ES-I3 (cell line): ENCODE results near the gene TTC28.

ENCODE experiments used
- H3K36me3 ChIP-seq: 2 replicates; pipeline ENCODE4 v1.6.1; 2013; ENCODE audit warnings: mild to moderate bottlenecking, low read length, control low read depth, moderate library complexity; ENCODE audit not compliant: insufficient read depth
- H3K4me1 ChIP-seq: 2 replicates; pipeline ENCODE4 v1.6.1; 2013; ENCODE audit warnings: mild to moderate bottlenecking, control low read depth, low read length; ENCODE audit not compliant: insufficient read depth
- H3K9ac ChIP-seq: 2 replicates; pipeline ENCODE4 v1.6.1; 2013; ENCODE audit warnings: low read depth, mild to moderate bottlenecking, low read length, moderate library complexity
- H3K9me3 ChIP-seq: 2 replicates; pipeline ENCODE4 v1.6.1; 2013; ENCODE audit warnings: mild to moderate bottlenecking, low read length, moderate library complexity; ENCODE audit not compliant: control insufficient read depth, insufficient read depth

Gene TTC28

GRCh38 chr22:28430466-28431025, 249.1 kb downstream of the TTC28 start:
- H3K9me3 ChIP-seq = no peaks in the 10 kb centered on the region; the same call in 1 of the 2 replicates
- no peaks in the 10 kb centered on the region for H3K36me3 ChIP-seq
- peaks cover 14% of the 10 kb centered on the region for H3K4me1 ChIP-seq
- H3K9ac ChIP-seq = no peak overlapping the region

DNA sequence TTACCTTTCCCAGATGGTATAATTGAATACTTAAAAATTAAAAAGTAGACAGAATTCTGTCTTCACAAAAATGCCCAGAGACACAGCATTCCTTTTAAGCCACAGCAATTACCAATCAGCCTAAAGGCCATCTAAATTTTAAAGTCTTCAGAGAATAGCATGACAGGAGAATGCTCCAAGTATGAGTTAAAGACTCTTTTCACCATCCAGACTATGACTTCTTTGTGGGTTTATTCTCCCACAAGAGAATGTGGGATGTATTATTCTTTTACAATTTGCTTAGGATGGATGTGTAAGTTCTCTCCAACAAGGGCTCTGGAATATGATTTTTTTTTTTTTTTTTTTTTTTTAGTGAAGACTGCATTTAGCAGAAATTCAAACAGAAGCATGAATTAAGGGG, 249.9 kb downstream of the TTC28 start:
- H3K9me3 ChIP-seq = no peaks in the 10 kb centered on the region; the same call in 1 of the 2 replicates
- no peak overlapping the region for H3K9ac ChIP-seq
- peaks cover 14% of the 10 kb centered on the region for H3K4me1 ChIP-seq
- H3K36me3 ChIP-seq = no peaks in the 10 kb centered on the region

GRCh38 chr22:28428271-28428670, 251.4 kb downstream of the TTC28 start:
- no peak overlapping the region for H3K9ac ChIP-seq
- H3K36me3 ChIP-seq = no peaks in the 10 kb centered on the region
- H3K9me3 ChIP-seq = no peaks in the 10 kb centered on the region; the same call in 1 of the 2 replicates
- H3K4me1 ChIP-seq = peaks cover 18% of the 10 kb centered on the region

DNA sequence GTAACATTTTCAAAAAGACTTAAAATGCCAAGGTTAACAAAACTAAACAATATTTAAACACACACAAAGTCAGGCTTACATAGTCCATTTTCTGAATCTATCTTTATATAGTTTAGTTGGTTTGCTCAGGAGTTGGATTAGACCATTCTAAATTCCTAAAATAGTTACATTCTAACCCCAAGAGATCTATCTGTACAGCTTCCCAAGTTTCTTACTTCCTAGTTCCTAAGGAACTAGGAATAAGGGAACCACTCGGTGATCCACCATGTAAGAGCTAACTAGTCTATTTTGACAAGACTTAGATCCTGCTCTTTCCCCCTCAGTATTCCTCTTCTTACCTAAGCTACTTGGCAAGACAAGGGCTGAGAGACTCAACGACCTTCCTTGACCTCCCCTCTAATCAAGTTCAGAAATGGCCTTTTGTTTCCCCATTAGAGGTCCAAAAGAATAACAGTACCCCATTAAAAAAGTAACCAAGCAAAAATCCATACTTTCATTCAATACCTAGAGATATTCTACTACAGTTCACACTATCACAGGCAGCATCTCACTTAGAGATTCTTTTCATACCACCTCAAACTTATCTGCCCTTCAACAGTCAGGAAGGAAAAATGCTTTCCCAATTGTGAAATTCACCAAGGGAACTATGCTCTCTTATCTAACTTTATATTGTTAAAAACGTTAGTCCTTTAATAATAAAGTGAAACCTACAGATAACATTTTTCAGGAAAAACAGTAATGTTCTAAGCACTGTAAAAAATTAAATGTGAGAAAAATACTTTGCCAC, 253.1 kb downstream of the TTC28 start:
- Histone ChIP-seq H3K9me3 (no peaks in the 10 kb centered on the region; the same call in 1 of the 2 replicates), H3K9ac (no peak overlapping the region), H3K4me1 (peaks cover 18% of the 10 kb centered on the region), H3K36me3 (no peaks in the 10 kb centered on the region)

- Histone ChIP-seq H3K36me3 (no peaks in the 10 kb centered on the region), H3K9ac (no peak overlapping the region), H3K4me1 (peaks cover 10% of the 10 kb centered on the region), H3K9me3 (no peaks in the 10 kb centered on the region; the same call in 1 of the 2 replicates)
Measured at GRCh38 chr22:28425211-28425610, 254.4 kb downstream of the TTC28 start.

DNA sequence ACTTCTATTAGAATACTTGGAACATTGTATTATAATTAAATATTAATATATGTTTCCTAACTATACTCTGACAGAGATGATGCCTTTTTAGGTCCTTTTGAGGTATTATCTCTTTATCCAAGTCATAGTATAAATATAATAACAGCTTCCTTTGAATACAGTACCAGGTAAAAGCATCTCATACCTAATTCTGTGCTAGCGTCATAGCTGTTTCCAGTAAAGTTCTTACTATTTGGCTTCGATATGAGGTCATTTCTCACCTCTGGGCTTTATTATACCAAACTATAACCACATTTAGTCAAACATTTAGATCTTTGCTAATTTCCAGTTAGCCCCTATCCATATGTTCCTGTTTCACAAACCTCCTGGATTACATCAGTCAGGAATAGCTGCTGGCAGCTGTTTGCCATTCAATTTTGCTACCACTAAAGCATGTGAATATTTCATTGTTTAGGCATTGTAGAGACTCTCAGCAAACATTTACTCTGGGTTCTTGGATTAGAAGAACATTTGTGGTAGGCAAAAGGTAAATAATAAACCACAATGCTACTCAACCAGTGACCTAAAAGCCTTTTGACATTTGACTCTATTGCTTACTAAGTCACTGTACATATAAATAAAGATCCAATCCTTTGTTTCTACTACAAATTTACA, 255.1 kb downstream of the TTC28 start:
- no peaks in the 10 kb centered on the region for H3K36me3 ChIP-seq
- H3K9ac ChIP-seq = no peak overlapping the region
- peaks cover 7% of the 10 kb centered on the region for H3K4me1 ChIP-seq
- H3K9me3 ChIP-seq = no peaks in the 10 kb centered on the region; the same call in 1 of the 2 replicates

DNA sequence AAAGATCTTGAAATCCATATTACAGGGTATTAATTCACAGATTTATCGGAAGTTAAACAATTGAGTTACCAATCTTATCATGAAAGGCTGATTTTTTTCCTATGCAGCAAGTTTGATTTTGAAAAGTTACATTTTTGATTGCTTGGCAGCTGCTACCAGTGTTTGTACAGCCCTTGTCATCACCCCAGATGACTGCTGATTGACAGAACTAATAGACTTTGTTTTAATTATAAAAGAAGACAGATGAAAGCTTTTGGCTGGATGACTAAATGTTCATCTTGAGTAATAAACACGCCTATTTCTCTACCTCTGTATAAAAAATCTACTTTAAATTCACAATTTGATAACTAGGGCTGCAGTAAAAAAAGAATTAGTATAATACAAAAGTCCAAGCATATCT, 259.7 kb downstream of the TTC28 start:
- Histone ChIP-seq H3K36me3 (no peaks in the 10 kb centered on the region), H3K9ac (no peak overlapping the region), H3K9me3 (no peaks in the 10 kb centered on the region), H3K4me1 (peaks cover 7% of the 10 kb centered on the region; the same call in 1 of the 2 replicates)

GRCh38 chr22:28418008-28418407, 261.6 kb downstream of the TTC28 start:
- no peaks in the 10 kb centered on the region for H3K9me3 ChIP-seq
- no peak overlapping the region for H3K9ac ChIP-seq
- no peaks in the 10 kb centered on the region for H3K36me3 ChIP-seq
- H3K4me1 ChIP-seq = 0 out of 2 replicates have a peak, but pooled peaks cover 3% of the 10 kb centered on the region

- Histone ChIP-seq H3K9ac (no peak overlapping the region), H3K9me3 (no peaks in the 10 kb centered on the region), H3K36me3 (no peaks in the 10 kb centered on the region), H3K4me1 (0 out of 2 replicates have a peak, but pooled peaks cover 3% of the 10 kb centered on the region)
Measured at GRCh38 chr22:28417431-28417830, 262.2 kb downstream of the TTC28 start.

- H3K36me3 ChIP-seq = no peaks in the 10 kb centered on the region
- H3K4me1 ChIP-seq = peaks cover 9% of the 10 kb centered on the region; the same call in 1 of the 2 replicates
- H3K9me3 ChIP-seq = no peaks in the 10 kb centered on the region
- no peak overlapping the region for H3K9ac ChIP-seq
Measured at GRCh38 chr22:28414913-28415312, 264.7 kb downstream of the TTC28 start.

DNA sequence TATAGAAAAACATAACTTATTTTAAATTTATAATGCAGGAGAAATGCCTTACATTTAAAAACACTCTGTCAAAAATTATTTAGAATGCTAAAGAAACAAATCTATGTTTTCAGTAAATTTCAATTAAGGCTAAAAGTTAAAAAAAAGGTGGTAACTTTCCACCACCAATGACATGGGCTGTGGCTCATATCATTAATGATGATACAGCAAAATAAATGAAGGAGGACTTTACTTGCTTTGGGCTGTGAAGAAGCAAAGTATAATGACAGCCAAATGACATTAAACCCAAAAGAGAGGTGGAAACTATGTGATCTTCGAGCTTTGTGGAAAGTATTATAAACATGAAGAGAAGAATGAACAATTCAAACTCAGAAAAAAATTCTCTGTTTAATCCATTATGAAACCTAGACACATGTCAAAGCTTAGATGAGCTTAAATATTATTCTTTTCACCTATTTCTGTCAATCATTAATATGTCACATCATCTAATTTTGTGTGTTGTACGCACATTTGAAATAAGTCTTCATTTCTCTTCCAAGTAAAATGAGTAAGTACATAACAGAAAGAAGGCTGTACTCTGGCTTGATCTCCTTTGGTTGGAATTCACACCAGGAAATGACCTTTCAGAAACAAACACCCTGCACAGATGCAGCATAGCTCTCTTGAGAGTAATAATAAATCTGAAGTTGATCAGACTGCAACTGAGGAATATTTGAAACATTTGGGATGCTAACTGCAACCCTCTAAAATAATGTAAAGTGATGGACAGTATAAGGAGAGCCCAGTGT, 265.8 kb downstream of the TTC28 start:
- H3K9ac ChIP-seq = no peak overlapping the region
- H3K9me3 ChIP-seq = no peaks in the 10 kb centered on the region
- no peaks in the 10 kb centered on the region for H3K36me3 ChIP-seq
- H3K4me1 ChIP-seq = peaks cover 6% of the 10 kb centered on the region; the same call in 1 of the 2 replicates

DNA sequence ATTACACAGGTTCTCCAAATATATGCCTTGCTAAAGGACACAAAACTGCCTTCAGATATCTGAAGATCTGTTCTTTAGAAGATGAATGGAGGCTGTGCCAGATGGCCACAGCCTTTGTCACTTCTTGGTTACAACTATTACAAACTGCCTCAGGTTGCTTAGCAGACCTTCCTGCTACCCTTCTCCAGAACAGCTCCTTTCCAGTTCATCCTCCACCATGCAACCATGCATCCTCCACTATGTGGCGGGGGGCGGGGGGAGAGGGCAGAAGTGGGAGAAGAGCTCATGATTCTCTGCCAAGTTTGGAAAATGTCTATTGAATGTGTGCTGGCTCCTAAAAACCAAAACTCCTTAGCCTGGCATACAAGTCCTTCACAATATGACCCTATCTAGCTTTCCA, 267.5 kb downstream of the TTC28 start:
- Histone ChIP-seq H3K36me3 (no peaks in the 10 kb centered on the region), H3K4me1 (peaks cover 6% of the 10 kb centered on the region; the same call in 1 of the 2 replicates), H3K9ac (no peak overlapping the region), H3K9me3 (no peaks in the 10 kb centered on the region)

DNA sequence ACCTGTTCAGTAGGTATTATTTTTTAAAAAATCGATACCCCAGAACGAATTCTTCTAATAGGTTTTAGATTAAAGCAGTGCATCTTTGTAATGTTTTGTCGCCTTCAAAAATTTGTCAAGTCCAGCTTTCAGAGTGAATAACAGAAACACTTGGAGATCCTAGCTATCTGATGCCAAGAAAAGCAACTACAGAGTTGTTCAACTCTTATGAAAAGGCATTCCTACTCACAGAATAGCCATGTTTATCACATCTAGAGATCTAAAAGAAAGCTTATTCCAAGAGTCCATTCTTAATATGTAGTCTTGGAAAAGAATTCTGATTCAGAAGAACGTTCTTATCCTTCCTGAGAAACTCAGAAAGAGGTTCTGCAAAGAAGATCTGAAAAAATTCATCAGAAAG, 268.5 kb downstream of the TTC28 start:
- H3K36me3 ChIP-seq = no peaks in the 10 kb centered on the region
- no peak overlapping the region for H3K9ac ChIP-seq
- peaks cover 2% of the 10 kb centered on the region; the same call in 1 of the 2 replicates for H3K9me3 ChIP-seq
- H3K4me1 ChIP-seq = peaks cover 6% of the 10 kb centered on the region; the same call in 1 of the 2 replicates
